K562 (cell line): ENCODE data around the gene TRIM31. TPM values are rescaled to one million over a fixed set of nuclear protein-coding genes. Genes with fewer than 3 reads are reported as not detected.

Source experiments
- CBX1 ChIP-seq: sonication (generic); IDR thresholded peaks from 2 replicates; pipeline ENCODE4 v1.6.1; 2016; ENCODE audit warnings: antibody characterized with exemption, low read depth, mild to moderate bottlenecking
- CEBPB ChIP-seq: fragments of 450-650 bp; IDR thresholded peaks from 2 replicates; pipeline ENCODE4 v1.6.1; 2016; ENCODE audit warnings: missing genetic modification characterization, missing compliant biosample characterization
- E2F5 ChIP-seq: sonication (generic); formaldehyde crosslinking; IDR thresholded peaks from 2 replicates; pipeline ENCODE4 v1.8.0; 2022; ENCODE audit warnings: mild to moderate bottlenecking, missing genetic modification reagents
- EGR1 ChIP-seq: fragments of 450-650 bp; conservative IDR thresholded peaks from 2 replicates; pipeline ENCODE4 v1.6.1; 2017; ENCODE audit warnings: mild to moderate bottlenecking
- FOXP4 ChIP-seq: sonication (generic); formaldehyde crosslinking; IDR thresholded peaks from 2 replicates; pipeline ENCODE4 v1.8.0; 2022; ENCODE audit warnings: mild to moderate bottlenecking, missing genetic modification reagents, borderline replicate concordance
- PTBP1 ChIP-seq: fragments of 200-400 bp; formaldehyde crosslinking; IDR thresholded peaks from 2 replicates; pipeline ENCODE4 v1.6.1; 2017; ENCODE audit warnings: low read depth, low read length
- PTTG1 ChIP-seq: fragments of 450-650 bp; IDR thresholded peaks from 2 replicates; pipeline ENCODE4 v1.6.1; 2016; ENCODE audit warnings: low read depth, mild to moderate bottlenecking, missing genetic modification characterization, missing compliant biosample characterization
- SMARCB1 ChIP-seq: IDR thresholded peaks from 2 replicates; pipeline ENCODE4 v1.6.1; 2011; ENCODE audit warnings: improper control_type of control experiment, low read depth; ENCODE audit not compliant: insufficient read length
- STAT6 ChIP-seq: sonication (generic); formaldehyde crosslinking; IDR thresholded peaks from 2 replicates; pipeline ENCODE4 v1.8.1; 2023; ENCODE audit warnings: mild to moderate bottlenecking, missing genetic modification reagents
- TGIF2 ChIP-seq: sonication (generic); formaldehyde crosslinking; IDR thresholded peaks from 2 replicates; pipeline ENCODE4 v1.8.1; 2022; ENCODE audit warnings: mild to moderate bottlenecking, missing genetic modification reagents, moderate library complexity
- USF1 ChIP-seq: sonication (generic); formaldehyde crosslinking; IDR thresholded peaks from 2 replicates; pipeline ENCODE4 v1.9.0; 2022; ENCODE audit warnings: mild to moderate bottlenecking, missing genetic modification reagents
- ZBTB26 ChIP-seq: fragments of 450-650 bp; formaldehyde crosslinking; IDR thresholded peaks from 2 replicates; pipeline ENCODE4 v1.4.0; 2022; ENCODE audit warnings: missing genetic modification characterization
- ZBTB33 ChIP-seq: sonication (generic); formaldehyde crosslinking; IDR thresholded peaks from 2 replicates; pipeline ENCODE4 v1.8.1; 2023; ENCODE audit warnings: mild to moderate bottlenecking, missing genetic modification reagents
- ZNF23 ChIP-seq: fragments of 250-450 bp; sonication (Bioruptor Pico); IDR thresholded peaks from 2 replicates; pipeline ENCODE4 v1.4.0; 2020; ENCODE audit warnings: mild to moderate bottlenecking
- polyA plus RNA-seq, 8 experiments: library from polyadenylated mRNA; depleted of rRNA in 4 of 8; stranded (reverse) in 5 of 8; unstranded in 3 of 8; fragments of >200 nt; fragmentation: Nextera tagmentation in 2 of 8; fragmentation: Illumina TruSeq in 1 of 8; extraction: Ambion mirVana in 2 of 8; extraction: Trizol in 1 of 8; gene quantifications; 2 replicates each; pipeline versions ENCODE4 v1.2.1 to v1.2.3, GENCODE V29; 2011 to 2014; ENCODE audit warnings: inconsistent platforms in 1 of 8, missing spikeins in 1 of 8
- total RNA-seq, 7 experiments: library from RNA; depleted of rRNA in 6 of 7; stranded (reverse); fragments of >200 nt in 6 of 7; fragmentation: Illumina TruSeq in 2 of 7; extraction: Trizol in 2 of 7; gene quantifications; 2 replicates each; pipeline versions ENCODE4 v1.2.1 to v1.2.3, GENCODE V29; 2011 to 2021; ENCODE audit warnings: low replicate concordance in 1 of 7

The TRIM31 gene
- total and polyA plus RNA-seq, 9 of the 15 experiments (the other 6 are each of a cell fraction or from before 2014, with no cell fraction given) = not detected

GRCh38 chr6:30066577-30067459, 46.1 kb downstream of the TRIM31 start, which contains the start of gene PPP1R11 (continued):
- TF ChIP-seq FOXP4 (CRISPR knock-in tag) (no peak; the same call in 1 of the 2 replicates), ZBTB33 (CRISPR knock-in tag) (peak; percentile 33; the same call in 1 of the 2 replicates), ZNF23 (CRISPR knock-in tag) (no peak), ZBTB26 (CRISPR knock-in tag) (peak; percentile 90), PTBP1 (no peak), EGR1 (peak; percentile 97), CBX1 (no peak), STAT6 (CRISPR knock-in tag) (no peak; the same call in 1 of the 2 replicates), SMARCB1 (no peak), CEBPB (tag) (no peak), PTTG1 (tag) (0 out of 2 replicates have a peak, but pooled peaks have one; percentile 18), E2F5 (peak; percentile 87; the same call in 1 of the 2 replicates), USF1 (CRISPR knock-in tag) (peak; percentile 40; the same call in 1 of the 2 replicates), TGIF2 (CRISPR knock-in tag) (no peak)
